IPS-18a (cell line): ENCODE results near the gene SELENOP.

ENCODE experiments used
- H3K27ac ChIP-seq: one replicate; pipeline ENCODE4 v1.5.1; 2013; ENCODE audit warnings: low read length
- H3K27me3 ChIP-seq: one replicate; pipeline ENCODE4 v1.6.1; 2013; ENCODE audit warnings: mild to moderate bottlenecking, low read length; ENCODE audit not compliant: control insufficient read depth, insufficient read depth
- H3K36me3 ChIP-seq: one replicate; pipeline ENCODE4 v1.6.1; 2013; ENCODE audit warnings: low read depth, low read length; ENCODE audit not compliant: control insufficient read depth
- H3K4me1 ChIP-seq: one replicate; pipeline ENCODE4 v1.6.1; 2013; ENCODE audit warnings: low read depth, low read length; ENCODE audit not compliant: control insufficient read depth
- H3K4me3 ChIP-seq: one replicate; pipeline ENCODE4 v1.5.1; 2013; ENCODE audit warnings: low read length
- H3K9ac ChIP-seq: one replicate; pipeline ENCODE4 v1.6.1; 2013; ENCODE audit warnings: mild to moderate bottlenecking, low read length, moderate library complexity
- H3K9me3 ChIP-seq: one replicate; pipeline ENCODE4 v1.6.1; 2013; ENCODE audit warnings: low read depth, low read length; ENCODE audit not compliant: control insufficient read depth

SELENOP gene

GRCh38 chr5:42804717-42805339, 6.9 kb downstream of the SELENOP start:
- peaks cover 4% of the 10 kb centered on the region for H3K36me3 ChIP-seq
- H3K4me1 ChIP-seq: peaks cover 5% of the 10 kb centered on the region
- H3K4me3 ChIP-seq: no peak overlapping the region
- H3K27me3 ChIP-seq: no peaks in the 10 kb centered on the region
- no peak overlapping the region for H3K9ac ChIP-seq
- no peak overlapping the region for H3K27ac ChIP-seq
- H3K9me3 ChIP-seq: no peaks in the 10 kb centered on the region

DNA sequence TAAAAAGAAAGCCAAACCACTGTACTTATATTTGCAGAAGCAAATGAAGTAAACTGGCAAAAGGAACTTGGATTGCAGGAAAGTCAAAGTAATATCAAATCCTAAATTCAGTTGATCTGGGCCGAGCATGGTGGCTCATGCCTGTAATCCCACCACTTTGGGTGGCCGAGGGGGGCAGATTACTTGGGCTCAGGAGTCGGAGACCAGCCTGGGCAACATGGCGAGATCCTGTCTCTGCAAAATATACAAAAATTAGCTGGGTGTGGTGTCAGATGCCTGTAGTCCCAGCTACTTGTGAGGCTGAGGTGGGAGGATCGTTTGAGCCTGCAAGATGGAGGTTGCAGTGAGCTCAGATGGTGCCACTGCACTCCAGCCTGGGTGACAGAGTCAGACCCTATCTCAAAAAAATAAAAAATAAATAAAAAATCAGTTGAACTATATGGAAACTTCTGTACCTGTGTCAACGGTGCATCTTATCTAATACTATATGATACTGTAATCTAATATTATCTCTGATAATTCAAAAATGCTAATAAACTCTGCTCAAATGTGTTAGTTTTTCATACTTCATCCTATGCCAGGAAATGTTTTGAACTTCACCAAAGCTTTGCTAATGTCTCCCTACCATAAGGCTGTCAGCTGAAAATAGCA, 10.1 kb downstream of the SELENOP start:
- H3K9ac ChIP-seq: no peak overlapping the region
- H3K27me3 ChIP-seq: no peaks in the 10 kb centered on the region
- no peaks in the 10 kb centered on the region for H3K9me3 ChIP-seq
- peaks cover 4% of the 10 kb centered on the region for H3K36me3 ChIP-seq
- no peaks in the 10 kb centered on the region for H3K4me1 ChIP-seq
- H3K4me3 ChIP-seq: no peak overlapping the region
- no peak overlapping the region for H3K27ac ChIP-seq

- H3K9me3 ChIP-seq: no peaks in the 10 kb centered on the region
- H3K4me1 ChIP-seq: no peaks in the 10 kb centered on the region
- peaks cover 4% of the 10 kb centered on the region for H3K36me3 ChIP-seq
- H3K9ac ChIP-seq: no peak overlapping the region
- H3K27ac ChIP-seq: no peak overlapping the region
- no peak overlapping the region for H3K4me3 ChIP-seq
- no peaks in the 10 kb centered on the region for H3K27me3 ChIP-seq
Measured at GRCh38 chr5:42800748-42801330, 10.9 kb downstream of the SELENOP start.

- Histone ChIP-seq H3K4me3 (no peak overlapping the region), H3K27me3 (no peaks in the 10 kb centered on the region), H3K36me3 (peaks cover 4% of the 10 kb centered on the region), H3K4me1 (no peaks in the 10 kb centered on the region), H3K9ac (no peak overlapping the region), H3K27ac (no peak overlapping the region), H3K9me3 (no peaks in the 10 kb centered on the region)
Measured at GRCh38 chr5:42799668-42800114, 12.0 kb downstream of the SELENOP start.

DNA sequence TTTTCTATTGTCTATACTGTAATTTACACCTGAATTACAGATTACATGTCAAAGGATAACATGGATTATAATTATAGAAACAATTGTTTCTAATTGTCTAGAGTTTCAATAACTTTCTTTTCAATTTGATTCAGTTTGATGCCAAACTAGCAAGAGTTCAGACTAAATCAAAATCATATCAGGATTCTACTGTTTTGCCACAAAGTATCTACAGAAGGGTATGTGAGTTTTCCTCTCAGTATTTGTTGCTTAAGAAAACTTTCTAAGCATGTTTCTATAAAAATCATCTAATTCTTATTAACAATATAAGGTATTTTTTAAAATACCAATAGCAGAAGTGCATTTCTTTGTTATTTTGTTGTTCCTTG, 12.5 kb downstream of the SELENOP start:
- no peaks in the 10 kb centered on the region for H3K9me3 ChIP-seq
- no peak overlapping the region for H3K4me3 ChIP-seq
- H3K27ac ChIP-seq: no peak overlapping the region
- no peaks in the 10 kb centered on the region for H3K27me3 ChIP-seq
- H3K36me3 ChIP-seq: peaks cover 4% of the 10 kb centered on the region
- H3K9ac ChIP-seq: no peak overlapping the region
- H3K4me1 ChIP-seq: no peaks in the 10 kb centered on the region

- H3K27ac ChIP-seq: no peak overlapping the region
- no peak overlapping the region for H3K9ac ChIP-seq
- no peak overlapping the region for H3K4me3 ChIP-seq
- no peaks in the 10 kb centered on the region for H3K9me3 ChIP-seq
- no peaks in the 10 kb centered on the region for H3K4me1 ChIP-seq
- peaks cover 4% of the 10 kb centered on the region for H3K36me3 ChIP-seq
- H3K27me3 ChIP-seq: no peaks in the 10 kb centered on the region
Measured at GRCh38 chr5:42798284-42799240, 13.1 kb downstream of the SELENOP start.

GRCh38 chr5:42791151-42791550, 20.5 kb downstream of the SELENOP start:
- H3K27me3 ChIP-seq: no peaks in the 10 kb centered on the region
- H3K9me3 ChIP-seq: peaks cover 4% of the 10 kb centered on the region
- H3K36me3 ChIP-seq: no peaks in the 10 kb centered on the region
- no peak overlapping the region for H3K9ac ChIP-seq
- no peak overlapping the region for H3K27ac ChIP-seq
- H3K4me1 ChIP-seq: no peaks in the 10 kb centered on the region
- H3K4me3 ChIP-seq: no peak overlapping the region

- H3K27me3 ChIP-seq: no peaks in the 10 kb centered on the region
- H3K9me3 ChIP-seq: peaks cover 4% of the 10 kb centered on the region
- no peak overlapping the region for H3K27ac ChIP-seq
- H3K4me1 ChIP-seq: no peaks in the 10 kb centered on the region
- no peak overlapping the region for H3K9ac ChIP-seq
- no peaks in the 10 kb centered on the region for H3K36me3 ChIP-seq
- H3K4me3 ChIP-seq: no peak overlapping the region
Measured at GRCh38 chr5:42787845-42788244, 23.8 kb downstream of the SELENOP start.

DNA sequence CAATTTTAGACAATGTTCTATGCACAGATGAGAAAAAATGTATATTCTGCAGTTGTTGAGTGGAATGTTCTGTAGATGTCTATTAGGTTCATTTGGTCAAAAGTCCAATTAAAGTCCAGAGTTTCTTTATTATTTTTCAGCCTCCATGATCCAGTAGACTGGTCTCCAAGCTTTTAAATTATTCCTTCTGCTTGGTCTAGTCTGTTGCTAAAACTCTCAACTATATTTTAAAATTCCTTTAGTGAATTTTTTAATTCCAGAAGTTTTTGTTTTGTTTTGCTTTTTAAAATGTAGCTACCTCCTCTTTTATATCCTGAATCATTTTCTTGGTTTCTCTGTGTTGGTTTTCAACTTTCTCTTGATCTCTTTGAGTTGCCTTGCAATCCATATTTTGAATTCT, 24.6 kb downstream of the SELENOP start:
- Histone ChIP-seq H3K27me3 (no peaks in the 10 kb centered on the region), H3K9ac (no peak overlapping the region), H3K9me3 (peaks cover 4% of the 10 kb centered on the region), H3K36me3 (no peaks in the 10 kb centered on the region), H3K27ac (no peak overlapping the region), H3K4me1 (no peaks in the 10 kb centered on the region), H3K4me3 (no peak overlapping the region)

DNA sequence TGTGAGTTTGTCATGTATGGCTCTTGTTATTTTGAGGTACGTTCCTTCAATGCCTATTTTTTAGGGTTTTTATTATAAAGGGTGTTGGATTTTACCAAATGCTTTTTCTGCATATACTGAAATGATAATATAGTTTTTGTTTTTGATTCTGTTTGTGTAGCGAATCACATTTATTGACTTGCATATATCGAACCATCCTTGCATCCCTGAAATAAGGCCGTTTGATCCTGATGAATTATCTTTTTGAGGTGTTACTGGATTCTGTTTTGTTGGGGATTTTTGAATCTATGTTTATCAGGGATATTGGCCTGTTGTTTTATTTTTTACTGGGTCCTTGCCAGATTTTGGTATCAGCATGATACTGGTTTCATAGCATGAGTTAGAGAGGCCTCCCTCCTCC, 25.9 kb downstream of the SELENOP start:
- peaks cover 4% of the 10 kb centered on the region for H3K9me3 ChIP-seq
- H3K27me3 ChIP-seq: no peaks in the 10 kb centered on the region
- no peak overlapping the region for H3K9ac ChIP-seq
- H3K27ac ChIP-seq: no peak overlapping the region
- no peak overlapping the region for H3K4me3 ChIP-seq
- H3K36me3 ChIP-seq: no peaks in the 10 kb centered on the region
- no peaks in the 10 kb centered on the region for H3K4me1 ChIP-seq

DNA sequence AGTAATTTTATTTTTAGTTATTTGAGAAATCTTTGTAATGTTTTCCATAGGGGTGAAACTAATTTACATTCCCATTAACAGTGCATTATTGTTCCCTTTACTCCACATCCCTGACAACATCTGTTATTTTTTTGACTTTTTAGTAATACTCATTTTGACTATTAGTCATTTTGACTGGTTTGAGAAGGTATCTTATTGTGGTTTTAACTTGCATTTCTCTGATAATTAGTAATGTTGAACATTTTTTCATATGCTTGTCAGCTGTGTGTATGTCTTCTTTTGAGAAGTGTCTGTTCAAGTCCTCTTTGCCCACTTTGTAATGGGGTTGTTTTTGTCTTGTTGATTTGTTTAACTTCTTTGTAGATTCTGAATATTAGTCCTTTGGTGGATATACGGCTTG, 27.6 kb downstream of the SELENOP start:
- Histone ChIP-seq H3K27me3 (no peaks in the 10 kb centered on the region), H3K27ac (no peak overlapping the region), H3K9ac (no peak overlapping the region), H3K4me1 (no peaks in the 10 kb centered on the region), H3K36me3 (no peaks in the 10 kb centered on the region), H3K9me3 (peaks cover 4% of the 10 kb centered on the region), H3K4me3 (no peak overlapping the region)
